HEK293T (cell line): Measurements from ENCODE around the gene GPT2.
"Not testable (repeated sequence)": the region's sequence is repeated elsewhere in the genome, so short reads cannot be mapped to it uniquely, and the experiment has no call there.

ENCODE experiments used
- CTCF ChIA-PET: fragments of 350-600 bp; formaldehyde crosslinking; extraction: SDS; loops from one replicate; lab custom pipeline; 2021; ENCODE audit warnings: antibody characterized with exemption, inconsistent platforms; lab: Yijun Ruan, JAX
- POLR2A ChIA-PET: fragments of 350-600 bp; formaldehyde crosslinking; extraction: SDS; loops from one replicate; lab custom pipeline; 2020; ENCODE audit warnings: antibody characterized with exemption, inconsistent platforms; lab: Yijun Ruan, JAX
- DNase-seq: peaks from one replicate; pipeline ENCODE4 v3.0.0; 2012; ENCODE audit warnings: mixed read lengths; ENCODE audit errors: extremely low spot score
- ARNT ChIP-seq: fragments of 450-650 bp; IDR thresholded peaks from 2 replicates; pipeline ENCODE4 v1.6.1; 2017; ENCODE audit warnings: mild to moderate bottlenecking
- BHLHE40 ChIP-seq: fragments of 450-650 bp; IDR thresholded peaks from 2 replicates; pipeline ENCODE4 v1.6.1; 2016; ENCODE audit warnings: mild to moderate bottlenecking, moderate library complexity, borderline replicate concordance
- CTBP1 ChIP-seq: fragments of 450-650 bp; IDR thresholded peaks from 2 replicates; pipeline ENCODE4 v1.6.1; 2016; ENCODE audit warnings: borderline replicate concordance
- ELF4 ChIP-seq: fragments of 450-650 bp; IDR thresholded peaks from 2 replicates; pipeline ENCODE4 v1.6.1; 2017; ENCODE audit warnings: antibody characterized with exemption
- FOXA1 ChIP-seq: fragments of 450-650 bp; IDR thresholded peaks from 2 replicates; pipeline ENCODE4 v1.6.1; 2016; ENCODE audit warnings: mild to moderate bottlenecking
- FOXK2 ChIP-seq: fragments of 450-650 bp; IDR thresholded peaks from 2 replicates; pipeline ENCODE4 v1.6.1; 2016; ENCODE audit warnings: mild to moderate bottlenecking
- FOXM1 ChIP-seq: fragments of 450-650 bp; IDR thresholded peaks from 2 replicates; pipeline ENCODE4 v1.6.1; 2017; ENCODE audit warnings: mild to moderate bottlenecking, borderline replicate concordance
- HDGF ChIP-seq: fragments of 450-650 bp; IDR thresholded peaks from 2 replicates; pipeline ENCODE4 v1.6.1; 2017; ENCODE audit warnings: antibody characterized with exemption, borderline replicate concordance
- L3MBTL2 ChIP-seq: fragments of 450-650 bp; conservative IDR thresholded peaks from 2 replicates; pipeline ENCODE4 v1.6.1; 2016; ENCODE audit warnings: mild to moderate bottlenecking
- LEF1 ChIP-seq: fragments of 450-650 bp; IDR thresholded peaks from 2 replicates; pipeline ENCODE4 v1.6.1; 2017; ENCODE audit warnings: mild to moderate bottlenecking, borderline replicate concordance
- NFRKB ChIP-seq: fragments of 450-650 bp; IDR thresholded peaks from 2 replicates; pipeline ENCODE4 v1.6.1; 2016; ENCODE audit warnings: mild to moderate bottlenecking, moderate library complexity
- SP1 ChIP-seq: fragments of 450-650 bp; IDR thresholded peaks from 2 replicates; pipeline ENCODE4 v1.6.1; 2017
- SUZ12 ChIP-seq: fragments of 450-650 bp; IDR thresholded peaks from 2 replicates; pipeline ENCODE4 v1.6.1; 2016; ENCODE audit warnings: mild to moderate bottlenecking
- TARDBP ChIP-seq: fragments of 450-650 bp; IDR thresholded peaks from 2 replicates; pipeline ENCODE4 v1.6.1; 2016
- ZNF384 ChIP-seq: fragments of 450-650 bp; IDR thresholded peaks from 2 replicates; pipeline ENCODE4 v1.6.1; 2016
- TF ChIP-seq, protein P1 (sequence below): fragments of 450-650 bp; IDR thresholded peaks from 2 replicates; pipeline ENCODE4 v1.6.1; 2016

GPT2 gene

DNA sequence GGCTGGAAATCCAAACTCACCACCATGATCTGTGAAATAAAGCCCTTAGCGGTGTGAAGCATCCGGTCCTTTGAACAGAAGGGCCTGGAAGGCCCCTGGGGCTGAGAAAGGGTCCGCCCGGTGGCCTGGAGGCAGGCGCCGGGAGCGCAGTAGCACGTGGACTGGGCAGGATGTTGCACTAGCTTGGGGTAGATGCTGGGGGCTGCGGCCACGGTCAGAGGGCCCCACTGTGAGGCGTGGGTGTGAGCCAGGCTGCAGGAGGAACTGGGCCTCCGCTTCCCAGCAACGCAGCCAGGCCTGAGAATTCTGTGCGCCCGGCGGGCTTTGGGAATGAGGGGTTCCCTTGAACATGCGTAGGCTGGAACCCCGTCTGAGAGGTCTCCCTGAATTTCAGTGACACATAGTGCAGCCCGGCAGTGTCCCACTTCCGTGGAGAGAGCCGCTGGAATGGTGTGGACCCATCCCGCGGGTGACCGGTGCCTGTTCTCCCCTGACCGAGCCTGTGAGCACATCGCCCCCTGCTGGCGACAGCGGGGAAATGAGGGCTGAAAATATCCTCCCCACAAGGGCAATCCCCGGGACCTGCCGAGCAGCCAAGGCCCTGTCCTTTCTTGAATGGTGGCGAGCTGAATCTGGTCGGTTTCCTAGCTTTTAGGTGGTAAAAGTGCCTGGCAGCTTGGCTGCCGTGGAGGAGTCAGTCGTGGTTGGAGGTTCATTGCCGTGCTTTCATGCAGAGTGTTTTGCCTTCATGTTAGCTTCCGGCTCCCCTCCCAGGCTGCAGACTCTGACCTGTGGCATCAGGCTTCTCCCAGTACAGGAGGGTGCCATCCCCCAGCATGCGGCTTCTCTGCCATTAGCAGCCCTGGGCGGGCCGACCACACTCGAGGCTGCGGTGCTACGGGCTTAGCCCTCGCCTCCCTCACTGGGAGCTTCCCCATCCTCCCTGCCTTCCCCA lies 45.5 kb downstream of the GPT2 start:
- DNase-seq, result peak; percentile 86
- CTCF ChIA-PET, result interaction anchor here (0.8 to 2.3 kb wide), 4 partner anchors 9 to 116 kb away, joined by 3 to 8 read pairs (median 3); no protein-coding TSS in a partner anchor
- POLR2A ChIA-PET, result no interaction called here

DNA sequence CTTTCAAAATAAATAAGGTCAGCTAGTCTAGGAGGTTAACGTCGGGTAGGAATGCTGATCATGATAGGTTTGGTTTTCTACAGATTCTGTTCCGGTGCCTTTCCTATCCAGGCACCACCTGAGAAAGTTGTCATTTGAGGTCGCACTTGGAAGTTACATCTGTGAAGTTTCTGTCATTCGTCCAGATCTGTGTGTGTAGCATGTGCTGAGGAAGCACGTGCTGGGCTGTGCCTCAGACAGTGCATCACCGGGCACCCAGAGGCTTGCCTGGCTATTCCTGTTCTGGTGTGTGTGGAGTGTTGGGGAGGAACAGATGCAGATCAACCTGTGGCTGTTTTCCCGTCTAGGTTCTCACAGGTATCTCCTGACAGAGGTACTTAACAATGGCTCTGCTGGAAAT lies 46.7 kb downstream of the GPT2 start:
- ChIA-PET CTCF (no interaction called here), POLR2A (no interaction called here)
- TF ChIP-seq SP1, result no peak
- no peak for TF ChIP-seq BHLHE40
- TF ChIP-seq SUZ12, result no peak
- TF ChIP-seq ARNT, result no peak
- TF ChIP-seq, protein P1, sequence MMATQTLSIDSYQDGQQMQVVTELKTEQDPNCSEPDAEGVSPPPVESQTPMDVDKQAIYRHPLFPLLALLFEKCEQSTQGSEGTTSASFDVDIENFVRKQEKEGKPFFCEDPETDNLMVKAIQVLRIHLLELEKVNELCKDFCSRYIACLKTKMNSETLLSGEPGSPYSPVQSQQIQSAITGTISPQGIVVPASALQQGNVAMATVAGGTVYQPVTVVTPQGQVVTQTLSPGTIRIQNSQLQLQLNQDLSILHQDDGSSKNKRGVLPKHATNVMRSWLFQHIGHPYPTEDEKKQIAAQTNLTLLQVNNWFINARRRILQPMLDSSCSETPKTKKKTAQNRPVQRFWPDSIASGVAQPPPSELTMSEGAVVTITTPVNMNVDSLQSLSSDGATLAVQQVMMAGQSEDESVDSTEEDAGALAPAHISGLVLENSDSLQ, result no peak
- TF ChIP-seq TARDBP, result no peak
- TF ChIP-seq NFRKB, result no peak
- TF ChIP-seq FOXM1, result no peak
- no peak for TF ChIP-seq ELF4
- no peak for TF ChIP-seq L3MBTL2
- no peak for TF ChIP-seq HDGF
- no peak for TF ChIP-seq LEF1
- TF ChIP-seq CTBP1, result no peak
- no peak for TF ChIP-seq FOXK2
- TF ChIP-seq FOXA1, result no peak
- no peak for TF ChIP-seq ZNF384
- no peak for DNase-seq

More for the DNA sequence above, 45.5 kb downstream of the GPT2 start:
- TF ChIP-seq FOXK2 (no peak), FOXA1 (no peak), LEF1 (no peak)

DNA sequence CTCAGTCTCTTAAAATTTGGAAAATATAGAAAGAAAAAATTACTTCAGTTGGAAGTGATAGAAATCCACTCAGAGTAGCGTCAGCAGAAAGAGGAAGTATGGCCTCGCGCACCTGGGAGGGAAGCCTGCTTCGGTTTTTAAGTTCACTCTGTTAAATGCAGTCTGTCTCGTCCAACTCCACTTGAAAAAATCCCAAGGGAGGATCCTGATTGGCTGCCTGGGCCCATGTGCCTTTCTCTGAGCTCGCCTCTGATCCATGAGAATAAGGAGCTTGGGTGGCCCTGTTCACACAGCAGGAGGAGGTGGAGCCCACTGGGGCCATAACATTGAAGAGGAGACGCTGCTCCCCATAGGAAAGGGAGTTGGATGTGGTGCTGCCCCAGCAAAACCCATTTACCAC lies 48.6 kb downstream of the GPT2 start:
- no peak for DNase-seq
- ChIA-PET POLR2A (no interaction called here), CTCF (no interaction called here)
- TF ChIP-seq CTBP1 (no peak), SUZ12 (no peak), ELF4 (no peak), LEF1 (no peak), ARNT (no peak), ZNF384 (no peak), BHLHE40 (no peak)
- TF ChIP-seq, protein P1, result no peak

DNA sequence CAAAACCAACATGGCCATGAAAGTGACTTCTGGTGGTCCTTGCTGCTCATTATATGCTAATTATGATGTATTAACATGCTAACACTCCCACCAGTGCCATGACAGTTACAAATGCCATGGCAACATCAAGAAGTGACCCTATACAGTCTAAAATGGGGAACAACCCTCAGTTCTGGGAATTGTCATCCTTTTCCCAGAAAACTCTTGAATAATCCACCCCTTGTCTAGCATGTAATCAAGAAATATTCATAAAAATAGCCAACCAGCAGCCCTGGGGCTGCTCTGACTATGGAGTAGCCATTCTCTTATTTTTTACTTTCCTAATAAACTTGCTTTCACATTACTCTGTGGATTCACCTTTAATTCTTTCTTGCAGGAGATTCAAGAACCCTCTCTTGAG lies 53.4 kb downstream of the GPT2 start:
- ChIA-PET POLR2A (no interaction called here), CTCF (no interaction called here)
- TF ChIP-seq LEF1 (no peak), CTBP1 (no peak), FOXA1 (no peak), HDGF (no peak)
- no peak for DNase-seq

DNA sequence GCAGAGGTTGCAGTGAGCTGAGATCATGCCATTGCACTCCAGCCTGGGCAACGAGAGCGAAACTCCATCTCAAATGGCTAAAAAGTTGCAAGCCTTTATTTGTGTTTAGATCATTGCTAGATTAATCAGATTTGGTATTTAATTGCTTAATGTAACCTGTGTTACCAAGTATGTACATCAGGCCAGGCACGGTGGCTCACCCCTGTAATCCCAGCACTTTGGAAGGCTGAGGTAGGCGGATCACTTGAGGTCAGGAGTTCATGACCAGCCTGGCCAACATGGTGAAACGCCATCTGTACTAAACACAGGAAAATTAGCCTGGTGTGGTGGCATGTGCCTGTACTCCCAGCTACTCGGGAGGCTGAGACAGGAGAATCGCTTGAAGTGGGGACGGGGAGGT lies 60.6 kb downstream of the GPT2 start:
- DNase-seq, POLR2A ChIA-PET, CTCF ChIA-PET: not testable (repeated sequence)

DNA sequence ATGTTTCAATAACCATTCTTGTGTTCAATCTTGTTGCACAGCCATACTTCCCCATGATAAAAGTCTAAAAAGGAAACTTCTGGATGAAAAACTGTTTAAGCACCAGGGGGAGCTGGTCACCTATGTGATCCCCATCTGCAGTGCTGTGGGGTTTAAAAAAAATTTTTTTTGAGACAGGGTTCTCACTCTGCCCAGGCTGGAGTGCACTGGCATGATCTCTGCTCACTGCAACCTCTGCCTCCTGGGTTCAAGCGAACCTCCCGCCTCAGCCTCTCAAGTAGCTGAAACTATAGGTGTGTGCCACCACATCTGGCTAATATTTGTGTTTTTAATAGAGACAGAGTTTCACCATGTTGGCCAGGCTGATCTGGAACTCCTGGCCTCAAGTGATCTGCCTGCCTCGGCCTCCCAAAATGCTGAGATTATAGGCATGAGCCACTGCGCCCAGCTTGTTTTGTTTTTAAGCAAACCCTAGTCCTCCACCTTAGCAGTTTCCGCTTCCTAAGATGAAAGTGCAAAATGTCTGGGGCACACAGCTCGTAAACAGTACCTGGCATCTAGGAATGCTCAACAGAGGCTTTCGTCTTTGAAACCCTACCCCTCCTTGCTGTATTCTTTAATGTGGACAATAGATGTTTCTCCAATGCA lies 63.9 kb downstream of the GPT2 start:
- CTCF ChIA-PET, result interaction anchor here (0.7 to 1.1 kb wide), 2 partner anchors 9 to 194 kb away, joined by 3 to 4 read pairs; no protein-coding TSS in a partner anchor
- POLR2A ChIA-PET, result no interaction called here
- DNase-seq, result peak; percentile 38
- TF ChIP-seq ARNT, result no peak
- TF ChIP-seq FOXK2, result no peak
- no peak for TF ChIP-seq FOXM1
- no peak for TF ChIP-seq SUZ12
- no peak for TF ChIP-seq L3MBTL2
- TF ChIP-seq NFRKB, result no peak
- peak; percentile 62 for TF ChIP-seq ZNF384

DNA sequence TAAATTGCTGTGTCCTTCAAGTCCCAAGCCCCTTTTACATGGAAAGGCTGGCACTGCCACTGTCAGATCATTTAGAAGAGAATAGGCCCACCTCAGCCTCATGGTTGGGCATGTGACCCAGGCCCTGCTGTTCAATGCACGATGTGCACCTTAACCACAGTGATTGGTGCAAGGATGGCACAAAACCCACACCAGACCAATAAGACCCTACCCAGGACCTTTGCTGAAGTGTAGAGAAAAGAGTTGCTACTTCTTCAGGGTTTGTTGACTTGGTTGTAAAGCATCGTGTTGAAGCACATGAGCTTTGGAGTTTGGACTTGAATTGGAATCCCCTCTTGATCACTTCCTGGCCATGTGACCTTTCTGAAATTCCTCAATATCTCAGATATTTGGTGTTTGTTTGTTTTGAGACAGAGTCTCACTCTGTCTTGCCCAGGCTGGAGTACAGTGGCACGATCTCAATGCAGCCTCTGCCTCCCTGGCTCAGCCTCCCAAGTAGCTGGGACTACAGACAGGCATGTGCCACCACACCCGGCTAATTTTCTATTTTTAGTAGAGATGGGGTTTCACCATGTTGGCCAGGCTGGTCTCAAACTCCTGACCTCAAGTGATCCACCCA lies 64.5 kb downstream of the GPT2 start:
- DNase-seq, result no peak
- CTCF ChIA-PET, result interaction anchor here (0.7 to 1.1 kb wide), 2 partner anchors 8 to 193 kb away, joined by 3 to 4 read pairs; no protein-coding TSS in a partner anchor
- POLR2A ChIA-PET, result no interaction called here
- TF ChIP-seq, protein P1, result no peak
- TF ChIP-seq SP1, result no peak
- TF ChIP-seq NFRKB, result no peak
- no peak for TF ChIP-seq FOXM1
- no peak for TF ChIP-seq SUZ12
- TF ChIP-seq HDGF, result no peak
